ENCODE results near the gene BTRC.

The BTRC gene

DNA sequence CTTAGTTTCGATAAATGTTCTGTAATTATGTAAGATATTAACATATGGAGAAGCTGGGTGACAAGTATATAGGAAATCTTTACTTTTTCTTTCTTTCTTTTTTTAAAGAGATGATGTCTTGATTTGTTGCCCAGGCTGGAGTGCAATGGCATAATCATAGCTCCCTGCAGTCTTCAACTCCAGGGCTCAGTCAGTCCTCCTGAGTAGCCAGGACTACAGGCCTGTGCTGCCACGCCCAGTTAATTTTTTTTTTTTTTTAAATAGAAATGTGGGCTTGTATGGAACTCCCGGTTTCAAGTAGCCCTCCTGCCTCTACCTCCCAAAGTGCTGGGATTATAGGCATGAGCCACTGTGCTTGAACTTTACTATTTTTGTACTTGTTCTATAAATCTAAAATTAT, 122.4 kb downstream of the BTRC start:
- H3K27ac ChIP-seq (ENCODE audit: low read length) = no peak overlapping the region
- no peaks in the 10 kb centered on the region for H3K9me3 ChIP-seq (ENCODE audit: control insufficient read depth, low read depth, low read length)
- no peaks in the 10 kb centered on the region for H3K27me3 ChIP-seq (ENCODE audit: control insufficient read depth, insufficient read depth, low read length)
- no peaks in the 10 kb centered on the region for H3K36me3 ChIP-seq (ENCODE audit: control insufficient read depth, low read depth, low read length)
- no peaks in the 10 kb centered on the region for H3K4me1 ChIP-seq (ENCODE audit: control insufficient read depth, low read depth, low read length)
- H3K9ac ChIP-seq (ENCODE audit: low read length) = no peak overlapping the region
- H3K4me3 ChIP-seq (ENCODE audit: low read length) = no peak overlapping the region

DNA sequence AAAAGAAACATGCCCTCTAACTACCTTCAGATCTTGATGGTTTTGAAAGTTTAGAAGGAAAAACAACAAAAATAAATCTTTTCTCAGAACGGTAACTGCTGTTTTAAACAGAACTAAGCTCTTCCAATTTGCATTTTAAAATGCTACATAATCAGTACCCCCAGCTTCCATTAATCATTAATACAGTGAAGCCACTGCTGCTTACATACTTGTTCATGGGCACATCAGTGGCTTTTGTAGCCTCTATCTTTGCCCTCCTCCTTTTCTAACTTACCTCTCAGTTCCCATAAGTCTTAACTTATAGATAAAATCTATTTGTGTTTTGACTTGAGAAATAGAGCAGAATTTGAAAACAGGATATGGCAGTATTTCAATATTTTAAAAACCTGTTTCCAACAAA, 125.0 kb downstream of the BTRC start:
- Histone ChIP-seq H3K27me3 (ENCODE audit: control insufficient read depth, insufficient read depth, low read length) (no peaks in the 10 kb centered on the region), H3K9ac (ENCODE audit: low read length) (no peak overlapping the region), H3K36me3 (ENCODE audit: control insufficient read depth, low read depth, low read length) (no peaks in the 10 kb centered on the region), H3K4me3 (ENCODE audit: low read length) (no peak overlapping the region), H3K9me3 (ENCODE audit: control insufficient read depth, low read depth, low read length) (no peaks in the 10 kb centered on the region), H3K4me1 (ENCODE audit: control insufficient read depth, low read depth, low read length) (no peaks in the 10 kb centered on the region), H3K27ac (ENCODE audit: low read length) (no peak overlapping the region)

DNA sequence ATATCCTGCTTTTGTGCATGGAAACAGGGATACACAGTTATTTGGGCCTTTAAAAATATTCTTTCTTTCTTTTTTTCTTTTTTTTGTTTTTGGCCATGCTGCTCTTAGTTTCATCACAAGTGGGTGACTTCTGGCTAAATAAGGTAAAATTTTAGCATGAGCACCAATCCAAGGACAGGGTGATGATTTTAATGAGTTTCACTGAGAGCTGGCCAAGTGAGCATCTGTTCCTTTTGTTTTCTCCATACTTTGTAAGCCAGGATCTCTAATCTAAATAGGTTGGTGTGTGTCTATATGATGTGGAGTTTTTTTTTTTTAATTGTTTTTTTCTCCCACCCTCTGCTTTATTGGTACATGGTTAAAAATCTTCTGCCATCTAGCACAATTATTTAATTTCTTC, 127.3 kb downstream of the BTRC start:
- H3K9ac ChIP-seq (ENCODE audit: low read length) = no peak overlapping the region
- no peaks in the 10 kb centered on the region for H3K36me3 ChIP-seq (ENCODE audit: control insufficient read depth, low read depth, low read length)
- no peak overlapping the region for H3K27ac ChIP-seq (ENCODE audit: low read length)
- H3K4me1 ChIP-seq (ENCODE audit: control insufficient read depth, low read depth, low read length) = peaks cover 8% of the 10 kb centered on the region
- no peaks in the 10 kb centered on the region for H3K27me3 ChIP-seq (ENCODE audit: control insufficient read depth, insufficient read depth, low read length)
- H3K9me3 ChIP-seq (ENCODE audit: control insufficient read depth, low read depth, low read length) = no peaks in the 10 kb centered on the region
- H3K4me3 ChIP-seq (ENCODE audit: low read length) = no peak overlapping the region

DNA sequence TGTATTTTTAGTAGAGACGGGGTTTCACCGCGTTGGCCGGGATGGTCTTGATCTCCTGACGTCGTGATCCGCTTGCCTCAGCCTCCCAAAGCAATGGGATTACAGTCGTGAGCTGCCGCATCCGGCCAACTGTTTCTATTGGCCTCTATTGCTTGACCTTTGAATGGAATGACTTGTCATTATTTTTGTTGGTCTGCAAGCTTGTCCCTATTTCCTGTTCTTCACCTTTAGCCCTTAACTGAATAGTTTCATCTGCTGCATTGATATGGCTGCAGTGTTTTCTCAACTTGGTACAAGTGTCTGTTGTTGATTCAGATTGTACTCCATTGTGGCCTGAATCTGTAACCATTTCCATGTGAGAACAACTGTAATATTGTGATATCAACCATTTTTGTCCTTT, 128.6 kb downstream of the BTRC start:
- H3K4me3 ChIP-seq (ENCODE audit: low read length) = no peak overlapping the region
- no peaks in the 10 kb centered on the region for H3K9me3 ChIP-seq (ENCODE audit: control insufficient read depth, low read depth, low read length)
- H3K27ac ChIP-seq (ENCODE audit: low read length) = no peak overlapping the region
- H3K36me3 ChIP-seq (ENCODE audit: control insufficient read depth, low read depth, low read length) = no peaks in the 10 kb centered on the region
- no peak overlapping the region for H3K9ac ChIP-seq (ENCODE audit: low read length)
- no peaks in the 10 kb centered on the region for H3K27me3 ChIP-seq (ENCODE audit: control insufficient read depth, insufficient read depth, low read length)
- peaks cover 16% of the 10 kb centered on the region for H3K4me1 ChIP-seq (ENCODE audit: control insufficient read depth, low read depth, low read length)

GRCh38 chr10:101484175-101484745, 130.3 kb downstream of the BTRC start:
- Histone ChIP-seq H3K4me3 (ENCODE audit: low read length) (no peak overlapping the region), H3K9ac (ENCODE audit: low read length) (no peak overlapping the region), H3K27me3 (ENCODE audit: control insufficient read depth, insufficient read depth, low read length) (no peaks in the 10 kb centered on the region), H3K9me3 (ENCODE audit: control insufficient read depth, low read depth, low read length) (no peaks in the 10 kb centered on the region), H3K4me1 (ENCODE audit: control insufficient read depth, low read depth, low read length) (peaks cover 23% of the 10 kb centered on the region), H3K27ac (ENCODE audit: low read length) (no peak overlapping the region), H3K36me3 (ENCODE audit: control insufficient read depth, low read depth, low read length) (no peaks in the 10 kb centered on the region)

GRCh38 chr10:101485207-101485606, 131.2 kb downstream of the BTRC start:
- H3K4me1 ChIP-seq (ENCODE audit: control insufficient read depth, low read depth, low read length) = peaks cover 33% of the 10 kb centered on the region
- no peak overlapping the region for H3K4me3 ChIP-seq (ENCODE audit: low read length)
- H3K9me3 ChIP-seq (ENCODE audit: control insufficient read depth, low read depth, low read length) = no peaks in the 10 kb centered on the region
- H3K27ac ChIP-seq (ENCODE audit: low read length) = no peak overlapping the region
- H3K36me3 ChIP-seq (ENCODE audit: control insufficient read depth, low read depth, low read length) = no peaks in the 10 kb centered on the region
- H3K27me3 ChIP-seq (ENCODE audit: control insufficient read depth, insufficient read depth, low read length) = no peaks in the 10 kb centered on the region
- H3K9ac ChIP-seq (ENCODE audit: low read length) = no peak overlapping the region

DNA sequence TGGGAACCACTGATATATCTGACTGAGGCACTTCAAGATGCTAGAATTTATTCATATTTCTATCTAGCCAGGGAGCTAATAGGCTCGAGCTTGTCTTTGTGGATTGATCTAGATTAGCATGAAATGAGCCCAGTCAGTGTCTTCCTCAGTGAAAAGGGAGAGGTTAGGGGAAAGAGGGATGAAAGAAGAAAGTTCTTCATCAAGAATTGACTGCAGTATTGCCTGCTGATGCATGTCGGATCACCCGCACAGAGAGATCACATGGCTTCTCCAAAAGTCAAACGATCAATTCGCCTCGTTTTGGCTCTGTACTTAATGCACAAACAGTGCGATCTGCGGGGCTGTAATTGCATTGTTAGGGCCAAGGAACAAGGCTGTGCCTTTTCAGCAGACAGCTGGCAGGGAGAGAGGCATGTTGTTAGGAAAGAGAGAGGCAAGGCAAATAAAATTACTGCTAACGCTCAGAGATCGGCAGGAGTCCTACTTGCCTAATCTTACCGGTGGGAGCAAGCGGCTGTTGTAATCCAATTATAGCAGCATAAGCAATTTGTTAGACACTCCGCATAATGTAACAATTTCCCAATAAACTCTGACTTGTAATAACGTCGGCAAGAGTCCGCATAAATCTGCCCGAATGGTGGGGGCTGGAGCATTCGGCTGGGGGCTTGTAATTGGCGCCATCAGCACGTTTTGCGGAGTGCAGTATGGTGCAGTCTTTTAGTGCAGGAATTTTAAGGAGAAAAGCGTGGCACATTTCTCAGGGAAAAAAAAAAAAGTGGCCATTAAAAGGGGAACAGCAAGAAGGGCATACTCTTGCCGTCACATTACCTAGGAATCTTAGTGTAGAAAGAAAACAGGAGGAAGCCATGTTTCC, 132.0 kb downstream of the BTRC start:
- peak overlapping the region; percentile 29 for H3K4me3 ChIP-seq (ENCODE audit: low read length)
- H3K27me3 ChIP-seq (ENCODE audit: control insufficient read depth, insufficient read depth, low read length) = no peaks in the 10 kb centered on the region
- H3K36me3 ChIP-seq (ENCODE audit: control insufficient read depth, low read depth, low read length) = no peaks in the 10 kb centered on the region
- H3K27ac ChIP-seq (ENCODE audit: low read length) = no peak overlapping the region
- peaks cover 33% of the 10 kb centered on the region for H3K4me1 ChIP-seq (ENCODE audit: control insufficient read depth, low read depth, low read length)
- no peaks in the 10 kb centered on the region for H3K9me3 ChIP-seq (ENCODE audit: control insufficient read depth, low read depth, low read length)
- no peak overlapping the region for H3K9ac ChIP-seq (ENCODE audit: low read length)

DNA sequence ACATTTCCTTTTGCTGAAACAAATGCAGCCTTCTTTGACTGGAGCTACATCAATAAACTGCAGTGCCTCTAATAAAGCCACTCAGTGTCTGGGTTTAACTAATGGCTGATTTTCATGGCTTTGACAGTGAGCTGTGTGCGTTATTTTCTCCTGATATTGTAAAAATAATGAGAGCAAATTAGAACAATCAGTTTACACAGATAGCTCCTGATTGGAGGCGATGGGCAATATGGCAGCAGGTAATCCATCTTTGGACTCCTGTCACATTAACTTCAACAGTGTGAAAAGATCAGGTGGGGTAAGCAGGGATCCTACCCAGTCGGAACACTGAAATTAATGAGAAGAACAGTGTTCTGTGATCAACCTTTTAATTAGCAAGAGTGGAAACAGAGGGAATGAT, 133.4 kb downstream of the BTRC start:
- H3K9me3 ChIP-seq (ENCODE audit: control insufficient read depth, low read depth, low read length) = no peaks in the 10 kb centered on the region
- H3K4me1 ChIP-seq (ENCODE audit: control insufficient read depth, low read depth, low read length) = peaks cover 33% of the 10 kb centered on the region
- no peaks in the 10 kb centered on the region for H3K27me3 ChIP-seq (ENCODE audit: control insufficient read depth, insufficient read depth, low read length)
- H3K27ac ChIP-seq (ENCODE audit: low read length) = no peak overlapping the region
- H3K36me3 ChIP-seq (ENCODE audit: control insufficient read depth, low read depth, low read length) = no peaks in the 10 kb centered on the region
- H3K4me3 ChIP-seq (ENCODE audit: low read length) = no peak overlapping the region
- no peak overlapping the region for H3K9ac ChIP-seq (ENCODE audit: low read length)

DNA sequence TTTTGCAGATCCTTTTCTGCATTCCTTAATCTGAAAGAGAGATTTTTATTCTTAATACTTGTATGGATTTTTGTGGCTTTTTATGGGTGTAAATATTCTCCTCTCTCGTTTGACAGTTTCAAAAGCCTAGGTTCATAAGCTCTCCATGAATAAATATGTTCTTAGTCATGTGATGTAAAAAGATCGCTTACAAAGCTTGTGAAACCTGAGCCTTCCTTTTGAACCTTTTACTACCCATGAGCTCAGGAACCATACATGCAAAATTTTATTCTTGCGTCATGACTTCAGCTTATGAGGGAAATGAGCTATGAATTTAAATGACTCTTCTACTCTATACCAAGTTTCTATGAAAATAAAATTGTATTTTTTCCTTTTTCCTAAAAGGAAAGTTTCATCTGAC, 135.4 kb downstream of the BTRC start:
- Histone ChIP-seq H3K27me3 (ENCODE audit: control insufficient read depth, insufficient read depth, low read length) (no peaks in the 10 kb centered on the region), H3K4me3 (ENCODE audit: low read length) (peak overlapping the region; percentile 15), H3K27ac (ENCODE audit: low read length) (peak overlapping the region; percentile 54), H3K9me3 (ENCODE audit: control insufficient read depth, low read depth, low read length) (no peaks in the 10 kb centered on the region), H3K36me3 (ENCODE audit: control insufficient read depth, low read depth, low read length) (no peaks in the 10 kb centered on the region), H3K9ac (ENCODE audit: low read length) (no peak overlapping the region), H3K4me1 (ENCODE audit: control insufficient read depth, low read depth, low read length) (peaks cover 45% of the 10 kb centered on the region)

- H3K9ac ChIP-seq (ENCODE audit: low read length) = no peak overlapping the region
- H3K4me1 ChIP-seq (ENCODE audit: control insufficient read depth, low read depth, low read length) = peaks cover 45% of the 10 kb centered on the region
- no peaks in the 10 kb centered on the region for H3K27me3 ChIP-seq (ENCODE audit: control insufficient read depth, insufficient read depth, low read length)
- H3K27ac ChIP-seq (ENCODE audit: low read length) = no peak overlapping the region
- no peaks in the 10 kb centered on the region for H3K9me3 ChIP-seq (ENCODE audit: control insufficient read depth, low read depth, low read length)
- peak overlapping the region; percentile 15 for H3K4me3 ChIP-seq (ENCODE audit: low read length)
- no peaks in the 10 kb centered on the region for H3K36me3 ChIP-seq (ENCODE audit: control insufficient read depth, low read depth, low read length)
Observed at GRCh38 chr10:101490026-101490425, 136.1 kb downstream of the BTRC start.

GRCh38 chr10:101492205-101492604, 138.2 kb downstream of the BTRC start:
- peaks cover 33% of the 10 kb centered on the region for H3K4me1 ChIP-seq (ENCODE audit: control insufficient read depth, low read depth, low read length)

DNA sequence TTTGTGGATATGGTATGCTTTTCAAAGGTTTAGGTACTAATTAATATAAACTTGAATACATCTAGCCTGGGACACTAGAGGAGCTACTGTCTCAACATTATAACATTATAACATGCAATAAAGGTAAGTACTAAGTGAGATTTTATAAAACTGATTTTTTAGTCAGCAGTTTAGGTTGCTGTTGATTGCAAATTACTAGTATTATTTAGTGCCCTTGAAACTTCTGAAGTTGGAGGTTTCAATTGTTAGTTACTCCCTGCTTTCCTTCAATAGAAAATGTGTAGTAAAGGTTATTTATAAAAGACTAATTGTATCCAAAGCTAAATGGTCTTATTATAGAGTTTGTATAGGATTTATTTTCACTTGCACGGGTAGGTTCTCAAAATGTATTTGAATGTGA, 138.8 kb downstream of the BTRC start:
- Histone ChIP-seq H3K4me3 (ENCODE audit: low read length) (no peak overlapping the region), H3K36me3 (ENCODE audit: control insufficient read depth, low read depth, low read length) (no peaks in the 10 kb centered on the region), H3K9ac (ENCODE audit: low read length) (no peak overlapping the region), H3K4me1 (ENCODE audit: control insufficient read depth, low read depth, low read length) (peaks cover 29% of the 10 kb centered on the region), H3K9me3 (ENCODE audit: control insufficient read depth, low read depth, low read length) (no peaks in the 10 kb centered on the region), H3K27me3 (ENCODE audit: control insufficient read depth, insufficient read depth, low read length) (no peaks in the 10 kb centered on the region), H3K27ac (ENCODE audit: low read length) (no peak overlapping the region)

More at GRCh38 chr10:101492205-101492604, 138.2 kb downstream of the BTRC start:
- Histone ChIP-seq H3K27ac (ENCODE audit: low read length) (no peak overlapping the region), H3K9ac (ENCODE audit: low read length) (no peak overlapping the region), H3K27me3 (ENCODE audit: control insufficient read depth, insufficient read depth, low read length) (no peaks in the 10 kb centered on the region), H3K4me3 (ENCODE audit: low read length) (no peak overlapping the region), H3K9me3 (ENCODE audit: control insufficient read depth, low read depth, low read length) (no peaks in the 10 kb centered on the region), H3K36me3 (ENCODE audit: control insufficient read depth, low read depth, low read length) (no peaks in the 10 kb centered on the region)

All from iPS-18a (cell line).